Endothelial cell (in vitro differentiated cells): Measurements from ENCODE around the gene CFAP47. TPM values are rescaled to one million over a fixed set of nuclear protein-coding genes. Genes with fewer than 3 reads are reported as not detected.

Source experiments
- DNase-seq: peaks from one replicate; pipeline ENCODE4 v3.0.0; 2021; ENCODE audit warnings: low spot score
- H3K27ac Mint-ChIP-seq: one replicate; pipeline ENCODE4 v1.8.0; 2021; ENCODE audit warnings: mixed read lengths, inconsistent platforms; ENCODE audit not compliant: unreplicated experiment
- H3K27me3 Mint-ChIP-seq: one replicate; pipeline ENCODE4 v1.8.0; 2021; ENCODE audit warnings: mild to moderate bottlenecking, moderate library complexity, mixed read lengths, inconsistent platforms; ENCODE audit not compliant: unreplicated experiment
- H3K36me3 Mint-ChIP-seq: one replicate; pipeline ENCODE4 v1.8.0; 2021; ENCODE audit warnings: mild to moderate bottlenecking, low read depth, mixed read lengths, inconsistent platforms; ENCODE audit not compliant: unreplicated experiment
- H3K4me1 Mint-ChIP-seq: one replicate; pipeline ENCODE4 v1.8.0; 2021; ENCODE audit warnings: mild to moderate bottlenecking, mixed read lengths, inconsistent platforms; ENCODE audit not compliant: unreplicated experiment
- H3K4me3 Mint-ChIP-seq: one replicate; pipeline ENCODE4 v1.8.0; 2021; ENCODE audit warnings: mild to moderate bottlenecking, mixed read lengths, inconsistent platforms; ENCODE audit not compliant: unreplicated experiment
- H3K9me3 Mint-ChIP-seq: one replicate; pipeline ENCODE4 v1.8.0; 2021; ENCODE audit warnings: mixed read lengths, inconsistent platforms; ENCODE audit not compliant: unreplicated experiment
- CTCF ChIP-seq: fragments of 200-600 bp; sonication (generic); IDR thresholded peaks from one replicate; pipeline ENCODE4 v1.5.0; 2021; ENCODE audit warnings: antibody characterized with exemption; ENCODE audit not compliant: unreplicated experiment
- total RNA-seq: library from RNA; stranded (reverse); fragmentation: NEBNext Ultra II Directional; extraction: Animal tissue kit (Norgen Biotek cat#: 25700); gene quantifications from one replicate; pipeline ENCODE4 v1.2.1, GENCODE V29; 2021; ENCODE audit not compliant: unreplicated experiment

Gene CFAP47
- total RNA-seq, 1 donor from 2014 or later = 0.44 TPM

DNA sequence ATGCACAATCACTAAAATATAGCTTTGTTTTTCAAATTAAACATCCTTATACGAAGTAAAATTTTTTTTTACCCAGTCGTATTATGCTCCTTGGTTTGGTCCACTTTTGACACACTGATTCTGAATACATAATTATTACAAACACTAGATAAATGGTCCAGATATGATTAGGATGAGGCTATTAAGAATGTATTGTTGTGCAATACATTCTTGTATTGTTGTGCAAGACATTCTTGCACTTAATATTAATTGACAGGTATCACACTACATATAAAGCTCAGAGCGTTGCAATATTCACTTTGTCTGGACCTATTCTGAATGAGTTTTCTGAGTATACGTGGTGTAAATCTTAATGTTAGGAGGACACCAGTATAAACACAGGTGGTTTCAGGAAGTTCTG, 464.0 kb downstream of the CFAP47 start:
- DNase-seq = no peak
- H3K36me3 Mint-ChIP-seq = no peaks in the 10 kb centered on the region
- no peak for TF ChIP-seq CTCF
- no peak overlapping the region for H3K27ac Mint-ChIP-seq
- no peaks in the 10 kb centered on the region for H3K27me3 Mint-ChIP-seq
- no peaks in the 10 kb centered on the region for H3K9me3 Mint-ChIP-seq
- H3K4me1 Mint-ChIP-seq = no peaks in the 10 kb centered on the region
- H3K4me3 Mint-ChIP-seq = no peak overlapping the region

- no peaks in the 10 kb centered on the region for H3K27me3 Mint-ChIP-seq
- no peaks in the 10 kb centered on the region for H3K9me3 Mint-ChIP-seq
- no peaks in the 10 kb centered on the region for H3K36me3 Mint-ChIP-seq
- H3K4me1 Mint-ChIP-seq = no peaks in the 10 kb centered on the region
- DNase-seq = no peak
- no peak overlapping the region for H3K4me3 Mint-ChIP-seq
- TF ChIP-seq CTCF = no peak
- no peak overlapping the region for H3K27ac Mint-ChIP-seq
Observed at GRCh38 chrX:36388901-36389300, 469.4 kb downstream of the CFAP47 start.

DNA sequence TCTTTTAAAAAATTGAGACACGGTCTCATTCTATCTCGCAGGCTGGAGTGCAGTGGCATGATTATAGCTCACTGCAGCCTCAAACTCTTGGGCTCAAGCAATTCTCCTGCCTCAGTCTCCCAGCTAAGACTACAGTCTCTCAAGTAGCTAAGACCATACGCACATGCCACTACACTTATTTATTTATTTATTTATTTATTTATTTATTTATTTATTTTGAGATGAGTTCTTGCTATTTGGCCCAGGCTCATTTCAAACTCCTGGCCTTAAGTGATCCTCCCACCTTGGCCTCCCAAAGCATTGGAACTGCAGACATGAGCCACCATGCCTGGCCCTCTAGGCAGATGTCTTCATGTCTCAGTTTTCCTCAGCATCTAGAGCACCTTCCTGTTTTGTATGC, 482.2 kb downstream of the CFAP47 start:
- no peak overlapping the region for H3K4me3 Mint-ChIP-seq
- no peaks in the 10 kb centered on the region for H3K27me3 Mint-ChIP-seq
- no peak for TF ChIP-seq CTCF
- no peaks in the 10 kb centered on the region for H3K36me3 Mint-ChIP-seq
- H3K27ac Mint-ChIP-seq = no peak overlapping the region
- no peaks in the 10 kb centered on the region for H3K4me1 Mint-ChIP-seq
- no peak for DNase-seq
- H3K9me3 Mint-ChIP-seq = no peaks in the 10 kb centered on the region

DNA sequence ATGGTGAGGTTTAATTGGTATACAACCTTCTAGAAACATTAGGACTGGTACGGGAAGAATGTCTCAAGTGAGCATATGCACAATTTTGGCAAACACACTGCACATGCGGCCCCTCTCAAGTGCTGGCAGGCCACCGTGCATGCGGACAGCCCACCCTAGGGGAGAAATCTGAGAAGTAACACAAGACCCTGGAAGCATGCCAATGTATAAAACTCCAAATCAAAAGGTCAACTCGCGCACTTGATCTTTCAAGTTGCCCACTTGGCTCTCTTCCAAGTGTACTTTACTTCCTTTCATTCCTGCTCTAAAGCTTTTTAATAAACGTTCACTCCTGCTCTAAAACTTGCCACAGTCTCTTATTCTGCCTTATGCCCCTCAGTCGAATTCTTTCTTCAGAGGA, 488.3 kb downstream of the CFAP47 start:
- TF ChIP-seq CTCF = no peak
- no peaks in the 10 kb centered on the region for H3K36me3 Mint-ChIP-seq
- H3K9me3 Mint-ChIP-seq = no peaks in the 10 kb centered on the region
- no peaks in the 10 kb centered on the region for H3K27me3 Mint-ChIP-seq
- DNase-seq = no peak
- no peaks in the 10 kb centered on the region for H3K4me1 Mint-ChIP-seq
- H3K27ac Mint-ChIP-seq = no peak overlapping the region
- no peak overlapping the region for H3K4me3 Mint-ChIP-seq

DNA sequence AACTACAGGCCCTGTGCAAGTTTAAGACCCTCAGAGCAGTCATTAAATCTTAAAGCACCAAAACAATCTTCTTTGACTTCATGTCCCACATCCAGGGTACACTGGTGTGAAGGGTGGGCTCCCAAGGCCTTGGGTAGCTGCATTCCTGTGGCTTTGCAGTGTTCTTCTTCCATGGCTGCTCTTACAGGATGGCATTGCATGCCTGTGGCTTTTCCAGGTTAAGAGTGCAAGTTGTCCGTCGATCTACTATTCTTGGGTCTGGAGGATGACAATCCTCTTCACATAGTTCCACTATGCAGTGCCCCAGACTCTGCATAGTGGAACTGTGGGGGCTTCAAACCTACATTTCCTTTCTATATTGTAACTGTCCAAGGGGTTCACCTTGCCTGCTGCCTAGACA, 494.5 kb downstream of the CFAP47 start:
- H3K4me1 Mint-ChIP-seq = no peaks in the 10 kb centered on the region

More for the DNA sequence above, 494.5 kb downstream of the CFAP47 start:
- Mint-ChIP-seq H3K27ac (no peak overlapping the region), H3K36me3 (no peaks in the 10 kb centered on the region), H3K27me3 (no peaks in the 10 kb centered on the region), H3K4me3 (no peak overlapping the region), H3K9me3 (no peaks in the 10 kb centered on the region)
- no peak for TF ChIP-seq CTCF
- no peak for DNase-seq
